H1 (cell line): ENCODE measurements around the gene WNT1. TPM values are rescaled to one million over a fixed set of nuclear protein-coding genes. Genes with fewer than 3 reads are reported as not detected.

Experiments
- ATF2 ChIP-seq: IDR thresholded peaks from 2 replicates; pipeline ENCODE4 v1.6.1; 2012; ENCODE audit warnings: low read length, inconsistent platforms
- CHD2 ChIP-seq: IDR thresholded peaks from 2 replicates; pipeline ENCODE4 v1.6.1; 2012; ENCODE audit warnings: low read length, improper control_type of control experiment
- NRF1 ChIP-seq: IDR thresholded peaks from 2 replicates; pipeline ENCODE4 v1.6.1; 2011; ENCODE audit warnings: mild to moderate bottlenecking, low read depth, low read length, improper control_type of control experiment
- polyA plus RNA-seq, 7 experiments: library from polyadenylated mRNA; depleted of rRNA in 3 of 7; stranded (reverse) in 5 of 7; unstranded in 2 of 7; fragments of >200 nt in 5 of 7; fragments of 200-250 nt in 2 of 7; gene quantifications; 1 replicate in 5 of 7; 2 replicates in 1 of 7; 4 replicates in 1 of 7; pipeline versions ENCODE4 v1.2.1 to v1.2.3, GENCODE V29; 2011 to 2013; ENCODE audit warnings: missing spikeins in 2 of 7, mixed read lengths in 2 of 7
- total RNA-seq: library from RNA; stranded (reverse); fragmentation: NEBNext Ultra II Directional; extraction: Animal tissue kit (Norgen Biotek cat#: 25700); gene quantifications from 2 replicates; pipeline ENCODE4 v1.2.1, GENCODE V29; 2021

The WNT1 gene
- total and polyA plus RNA-seq, 2 of the 8 experiments (the other 6 are each of a cell fraction or from before 2014, with no cell fraction given) = not detected

GRCh38 chr12:48929551-48929950 is 48.6 kb upstream of the WNT1 start (continued):
- TF ChIP-seq ATF2 = no peak
- TF ChIP-seq CHD2 = no peak
- TF ChIP-seq NRF1 = no peak
